SK-MEL-5 (cell line): Measurements from ENCODE around the gene SLC6A2. TPM values are rescaled to one million over a fixed set of nuclear protein-coding genes. Genes with fewer than 3 reads are reported as not detected.
A peak's percentile ranks its signal among the peaks of the same experiment; 100 is the strongest.
"Not testable (repeated sequence)": the region's sequence is repeated elsewhere in the genome, so short reads cannot be mapped to it uniquely, and the experiment has no call there.

ENCODE experiments used
- DNase-seq: peaks from one replicate; pipeline ENCODE4 v3.0.0-alpha.2; 2016; ENCODE audit warnings: low read depth, low spot score
- in situ Hi-C: cut with HindIII; loops from 2 replicates; pipeline ENCODE4 v1.10.0; 2016; ENCODE audit warnings: low sequenced_read_pairs, high pct_unique_total_duplicates, low pct_unique_long_range_greater_than_20kb
- polyA plus RNA-seq, 2 experiments: library from polyadenylated mRNA; depleted of rRNA; stranded (reverse); fragments of >200 nt; gene quantifications; 2 replicates each; pipeline ENCODE4 v1.2.3, GENCODE V29; 2015
- total RNA-seq: library from RNA; depleted of rRNA; stranded (reverse); fragments of >200 nt; shearing (Covaris generic); gene quantifications from 2 replicates; pipeline ENCODE4 v1.2.3, GENCODE V29; 2014; rRNA removed

SLC6A2 gene
- total RNA-seq = not detected in 2 replicates
- polyA plus RNA-seq (2015; cell fraction: cytosol; rRNA removed) = not detected in 2 replicates
- not detected in 2 replicates for polyA plus RNA-seq (2015; cell fraction: nucleus; rRNA removed)

GRCh38 chr16:55655897-55656681 lies at the start of gene SLC6A2:
Gene SLC6A2 (plus strand): TSS chr16:55655988. CDS start chr16:55656695, 707 bp downstream.
- DNase-seq = no peak
- in situ Hi-C loops = no loop called here

DNA sequence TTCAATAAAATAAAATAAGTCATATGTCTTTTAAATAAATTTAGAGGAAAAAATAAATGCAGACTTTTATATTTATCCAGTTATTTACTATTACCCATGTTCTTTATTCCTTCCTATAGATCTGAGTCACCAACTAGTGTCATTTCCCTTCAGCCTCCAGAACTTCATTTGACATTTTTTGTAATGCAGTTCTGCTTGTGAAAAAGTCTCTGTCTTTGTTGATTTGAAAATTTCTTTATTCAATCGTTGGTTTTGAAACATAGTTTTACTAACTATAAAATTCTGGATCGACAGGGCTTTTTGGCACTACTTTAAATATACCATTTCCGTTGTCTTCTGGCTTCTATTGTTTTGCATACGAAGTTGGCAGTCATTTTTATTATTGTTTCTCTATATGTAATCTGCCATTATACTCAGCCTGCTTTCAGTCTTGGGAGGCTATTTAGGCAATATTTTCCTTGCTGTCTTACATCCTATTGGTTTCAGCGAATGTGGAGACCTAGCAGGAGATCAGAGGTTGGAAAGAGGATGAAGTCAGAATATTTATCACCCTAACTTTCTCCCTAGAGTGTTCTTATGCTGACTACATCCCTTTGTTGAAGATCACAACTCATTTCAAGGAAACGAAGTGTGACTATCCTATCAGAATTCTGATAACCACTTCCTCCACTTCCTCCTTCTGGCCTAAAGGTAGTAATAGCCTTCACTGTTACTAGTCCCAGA lies 42.0 kb upstream of the SLC6A2 start:
- in situ Hi-C loops = no loop called here
- no peak for DNase-seq

GRCh38 chr16:55615071-55615470 lies 40.7 kb upstream of the SLC6A2 start:
- in situ Hi-C loops = no loop called here
- no peak for DNase-seq

DNA sequence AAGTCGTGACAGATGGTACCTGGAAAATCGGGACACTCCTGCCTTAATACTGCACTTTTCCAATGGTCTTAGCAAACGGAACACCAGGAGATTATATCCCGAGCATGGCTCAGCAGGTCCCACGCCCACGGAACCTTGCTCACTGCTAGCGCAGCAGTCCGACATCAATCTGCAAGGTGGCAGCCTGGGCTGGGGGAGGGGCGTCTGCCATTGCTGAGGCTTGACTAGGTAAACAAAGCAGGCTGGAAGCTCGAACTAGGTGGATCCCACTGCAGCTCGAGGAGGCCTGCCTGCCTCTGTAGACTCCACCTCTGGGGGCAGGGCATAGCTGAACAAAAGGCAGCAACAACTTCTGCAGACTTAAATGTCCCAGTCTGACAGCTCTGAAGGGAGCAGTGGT lies 40.1 kb upstream of the SLC6A2 start:
- DNase-seq, in situ Hi-C loops: not testable (repeated sequence)

DNA sequence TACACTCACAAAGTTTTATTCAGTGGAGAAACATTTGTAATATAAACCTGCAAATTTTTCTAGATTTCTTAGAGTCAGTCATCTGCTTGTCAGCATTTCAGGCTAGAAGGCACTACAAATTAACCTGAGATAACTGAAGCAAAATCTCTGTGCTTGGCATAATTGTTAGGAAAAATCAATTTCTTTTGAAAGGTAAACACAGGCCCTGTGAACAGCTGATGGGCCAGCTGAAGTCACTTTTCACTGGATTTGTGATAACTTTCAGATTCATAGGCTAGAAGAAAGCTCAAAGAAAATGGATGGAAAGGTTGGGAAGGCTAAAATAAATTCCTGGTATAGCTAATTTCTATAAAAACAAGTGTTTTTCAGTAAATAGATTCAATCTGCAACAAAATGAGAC lies 34.0 kb upstream of the SLC6A2 start:
- DNase-seq = no peak
- in situ Hi-C loops = no loop called here

- no peak for DNase-seq
- in situ Hi-C loops = no loop called here
Observed at GRCh38 chr16:55622272-55622671, 33.5 kb upstream of the SLC6A2 start.

- peak; percentile 38 for DNase-seq
- in situ Hi-C loops = no loop called here
Observed at GRCh38 chr16:55622930-55623561, 32.7 kb upstream of the SLC6A2 start.

DNA sequence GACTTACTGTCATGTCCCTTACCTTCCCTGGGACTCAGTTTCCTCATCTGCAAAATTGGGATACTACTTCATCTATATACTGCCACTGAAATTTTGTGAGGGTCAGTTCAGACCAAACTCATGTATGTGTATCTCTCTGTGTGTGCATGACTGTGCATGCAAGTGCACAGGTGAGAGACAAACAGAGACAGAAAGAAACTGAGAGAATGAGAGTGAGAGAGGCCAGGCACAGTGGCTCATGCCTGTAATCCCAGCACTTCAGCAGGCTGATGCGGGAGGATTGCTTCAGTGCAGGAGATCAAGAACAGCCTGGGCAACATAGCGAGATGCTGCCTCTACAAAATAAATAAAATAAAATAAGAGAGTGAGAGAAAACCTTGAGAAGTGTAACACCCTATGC lies 32.1 kb upstream of the SLC6A2 start:
- no peak for DNase-seq
- in situ Hi-C loops = no loop called here

- in situ Hi-C loops = no loop called here
- no peak for DNase-seq
Observed at GRCh38 chr16:55624696-55625095, 31.1 kb upstream of the SLC6A2 start.

DNA sequence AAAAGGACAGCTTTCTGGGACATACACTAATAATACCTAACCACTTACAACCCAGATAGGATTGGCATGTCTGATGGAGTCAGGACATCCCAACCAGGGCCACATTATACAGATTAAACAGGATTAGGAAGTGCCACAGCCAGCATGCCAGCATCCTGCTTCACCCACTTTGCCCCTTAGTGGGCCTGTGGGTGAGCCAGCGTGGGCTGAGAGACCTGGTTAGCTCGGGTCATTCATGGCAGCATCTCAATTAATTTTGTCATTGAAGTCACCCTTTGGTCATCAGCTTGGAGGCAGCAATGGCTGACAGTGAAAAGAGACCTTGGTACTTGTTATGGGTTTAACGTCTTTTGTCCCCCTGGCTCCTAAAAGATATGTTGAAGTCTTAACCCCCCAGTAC lies 29.9 kb upstream of the SLC6A2 start:
- DNase-seq = no peak
- in situ Hi-C loops = no loop called here

DNA sequence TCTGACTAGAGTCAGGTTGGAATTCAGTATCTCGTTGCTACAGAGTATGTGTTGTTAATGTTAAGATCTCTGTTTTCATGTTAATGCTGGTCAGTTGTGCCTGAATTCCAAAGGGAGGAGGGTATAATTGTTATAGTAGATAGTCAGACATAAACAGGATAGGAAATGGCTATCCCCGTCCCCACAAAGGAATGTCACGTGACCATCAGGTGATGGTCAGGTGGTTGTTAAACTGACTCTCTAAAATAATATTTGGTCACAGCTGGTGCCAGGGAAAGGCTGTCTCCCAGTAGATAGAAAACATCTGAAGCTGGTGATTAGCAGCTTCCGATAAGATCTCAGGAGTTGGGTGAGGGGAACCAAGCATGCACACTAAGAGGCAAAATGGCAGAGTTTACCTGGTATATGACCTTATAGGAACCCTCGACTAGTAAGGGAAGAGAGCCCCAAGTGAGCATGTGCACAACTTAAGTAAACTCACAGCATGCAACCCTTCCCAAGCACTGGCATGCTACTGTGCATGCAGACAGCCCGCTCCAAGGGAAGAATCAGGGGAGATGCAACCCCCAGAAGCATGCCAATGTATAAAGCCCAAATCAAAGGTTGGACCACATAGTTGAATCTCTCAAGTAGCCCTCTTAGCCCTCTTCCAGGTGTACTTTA lies 27.4 kb upstream of the SLC6A2 start:
- no peak for DNase-seq
- in situ Hi-C loops = no loop called here

GRCh38 chr16:55630774-55631173 lies 25.0 kb upstream of the SLC6A2 start:
- no peak for DNase-seq
- in situ Hi-C loops = no loop called here

DNA sequence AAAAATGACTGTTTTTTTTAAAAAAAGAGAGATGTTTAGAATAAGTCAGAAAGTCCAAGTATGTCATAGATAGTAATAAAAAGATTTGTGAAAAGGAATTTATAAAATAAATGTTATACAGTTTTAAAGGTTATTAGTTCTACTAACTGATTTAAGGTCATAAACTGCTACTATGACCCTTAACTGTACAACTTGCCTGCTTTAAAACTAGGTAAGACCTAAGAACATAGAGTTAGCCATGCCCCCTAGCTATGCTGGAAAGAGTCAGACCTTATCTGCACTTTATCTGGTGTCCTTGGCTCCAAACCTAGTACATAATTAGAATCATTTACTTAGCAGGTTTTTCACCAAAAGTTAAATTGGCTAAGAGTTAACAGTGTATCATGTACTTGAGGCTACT lies 23.5 kb upstream of the SLC6A2 start:
- in situ Hi-C loops = no loop called here
- DNase-seq = no peak

DNA sequence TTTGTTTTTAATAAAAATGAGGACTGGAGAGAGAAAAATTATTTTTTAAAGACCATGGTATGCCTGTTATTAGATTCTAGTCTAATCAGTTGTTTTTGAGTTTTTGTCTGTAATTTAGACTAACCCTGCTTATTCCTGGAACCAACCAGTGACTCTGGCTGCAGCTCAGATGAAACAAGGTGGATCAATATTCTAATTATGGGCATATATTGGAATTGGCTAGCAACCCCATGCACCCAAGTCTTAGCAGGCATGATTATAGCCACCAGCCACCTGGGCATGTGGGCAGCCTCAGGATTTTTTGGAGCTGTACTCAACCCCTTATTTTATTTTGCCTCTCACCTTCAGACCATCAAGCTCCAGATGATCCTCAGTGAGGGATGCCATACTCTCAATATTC lies 21.6 kb upstream of the SLC6A2 start:
- in situ Hi-C loops = no loop called here
- no peak for DNase-seq

DNA sequence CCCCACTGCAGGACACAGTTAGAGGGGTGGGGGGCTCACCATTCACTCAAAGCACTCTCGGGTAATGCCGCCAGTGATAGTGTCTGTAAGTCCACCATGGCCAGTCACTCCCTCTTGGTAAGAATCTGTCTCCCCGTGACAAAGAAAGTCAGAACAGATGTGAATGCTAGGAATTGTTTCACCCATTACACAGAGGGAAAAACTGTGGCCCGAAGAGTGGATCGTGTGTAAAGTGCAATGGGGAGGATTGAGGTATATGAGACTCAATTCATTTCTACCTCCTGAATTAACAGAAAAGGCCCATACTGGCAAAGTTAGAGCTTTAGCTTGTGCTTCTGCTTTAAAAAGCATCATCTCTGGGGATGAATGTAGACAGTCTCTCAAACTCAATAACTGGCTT lies 17.5 kb upstream of the SLC6A2 start:
- in situ Hi-C loops = no loop called here
- no peak for DNase-seq

GRCh38 chr16:55640701-55641327 lies 15.0 kb upstream of the SLC6A2 start:
- DNase-seq = no peak
- in situ Hi-C loops = no loop called here

- DNase-seq = no peak
- in situ Hi-C loops = no loop called here
Observed at GRCh38 chr16:55641430-55642056, 14.2 kb upstream of the SLC6A2 start.
